HG02938 (cell line): ENCODE data around the gene MYH10.
A peak's percentile ranks its signal among the peaks of the same experiment; 100 is the strongest.

Experiments
- ATAC-seq: cut with Tn5 transposase; IDR thresholded peaks from one replicate; pipeline ENCODE4 v1.9.1; 2021; ENCODE audit warnings: mild to moderate bottlenecking, moderate library complexity; ENCODE audit not compliant: unreplicated experiment

The MYH10 gene

GRCh38 chr17:8451933-8452614 lies 178.5 kb downstream of the MYH10 start:
- no peak for ATAC-seq

GRCh38 chr17:8448310-8448709 lies 182.2 kb downstream of the MYH10 start:
- no peak for ATAC-seq

GRCh38 chr17:8447799-8448198 lies 182.7 kb downstream of the MYH10 start:
- ATAC-seq, result no peak

GRCh38 chr17:8445536-8445935 lies 185.0 kb downstream of the MYH10 start:
- ATAC-seq, result no peak

- no peak for ATAC-seq
Measured at GRCh38 chr17:8444494-8444893, 186.0 kb downstream of the MYH10 start.

GRCh38 chr17:8443756-8444155 lies 186.8 kb downstream of the MYH10 start:
- ATAC-seq, result no peak

- no peak for ATAC-seq
Measured at GRCh38 chr17:8442310-8442709, 188.2 kb downstream of the MYH10 start.

GRCh38 chr17:8441690-8442089 lies 188.8 kb downstream of the MYH10 start:
- ATAC-seq, result no peak

GRCh38 chr17:8439681-8440080 lies 190.8 kb downstream of the MYH10 start:
- no peak for ATAC-seq

- no peak for ATAC-seq
Measured at GRCh38 chr17:8438441-8438840, 192.1 kb downstream of the MYH10 start.

- no peak for ATAC-seq
Measured at GRCh38 chr17:8436844-8437171, 193.7 kb downstream of the MYH10 start.

GRCh38 chr17:8436169-8436843 lies 194.2 kb downstream of the MYH10 start:
- peak; percentile 36 for ATAC-seq

- ATAC-seq, result peak; percentile 96
Measured at GRCh38 chr17:8435245-8436168, 195.0 kb downstream of the MYH10 start, which contains the start of gene NDEL1. NDEL1 (plus strand) TSS chr17:8435884; CDS start chr17:8444272, 8,388 bp downstream.

GRCh38 chr17:8430966-8431365 lies 199.6 kb downstream of the MYH10 start:
- ATAC-seq, result no peak

GRCh38 chr17:8426802-8427201 lies 203.7 kb downstream of the MYH10 start:
- ATAC-seq, result no peak

- no peak for ATAC-seq
Measured at GRCh38 chr17:8426094-8426720, 204.3 kb downstream of the MYH10 start.
